DMS79 treated with DMSO at 0.1 percent for 48 hours (cell line): Measurements from ENCODE around the gene FNIP2.
"Not testable (repeated sequence)": the region's sequence is repeated elsewhere in the genome, so short reads cannot be mapped to it uniquely, and the experiment has no call there.

Source experiments
- DNase-seq: peaks from one replicate; lab custom pipeline; 2025; lab: John Stamatoyannopoulos, UW

FNIP2 gene

GRCh38 chr4:158913766-158914165 is 144.9 kb downstream of the FNIP2 start:
- DNase-seq, result no peak

GRCh38 chr4:158914218-158914617 is 145.4 kb downstream of the FNIP2 start:
- no peak for DNase-seq

GRCh38 chr4:158915683-158916241 is 146.9 kb downstream of the FNIP2 start:
- no peak for DNase-seq

- not testable (repeated sequence) for DNase-seq
Observed at GRCh38 chr4:158920452-158920996, 151.7 kb downstream of the FNIP2 start.

- not testable (repeated sequence) for DNase-seq
Observed at GRCh38 chr4:158927774-158928173, 158.9 kb downstream of the FNIP2 start.

- DNase-seq, result no peak
Observed at GRCh38 chr4:158929939-158930638, 161.3 kb downstream of the FNIP2 start.

- DNase-seq, result no peak
Observed at GRCh38 chr4:158930639-158930972, 161.8 kb downstream of the FNIP2 start.

GRCh38 chr4:158933236-158933635 is 164.4 kb downstream of the FNIP2 start:
- no peak for DNase-seq

- no peak for DNase-seq
Observed at GRCh38 chr4:158934996-158935669, 166.3 kb downstream of the FNIP2 start.

GRCh38 chr4:158936238-158936637 is 167.4 kb downstream of the FNIP2 start:
- no peak for DNase-seq

- no peak for DNase-seq
Observed at GRCh38 chr4:158938220-158939044, 169.6 kb downstream of the FNIP2 start.

GRCh38 chr4:158940271-158940670 is 171.4 kb downstream of the FNIP2 start:
- no peak for DNase-seq

GRCh38 chr4:158941321-158941720 is 172.5 kb downstream of the FNIP2 start:
- no peak for DNase-seq

GRCh38 chr4:158941895-158942294 is 173.1 kb downstream of the FNIP2 start:
- DNase-seq, result no peak

GRCh38 chr4:158945529-158946108 is 176.8 kb downstream of the FNIP2 start:
- no peak for DNase-seq

GRCh38 chr4:158946825-158947224 is 178.0 kb downstream of the FNIP2 start:
- no peak for DNase-seq

- no peak for DNase-seq
Observed at GRCh38 chr4:158948071-158948470, 179.2 kb downstream of the FNIP2 start.

- DNase-seq, result no peak
Observed at GRCh38 chr4:158949099-158949498, 180.3 kb downstream of the FNIP2 start.

GRCh38 chr4:158952221-158952774 is 183.5 kb downstream of the FNIP2 start:
- not testable (repeated sequence) for DNase-seq

GRCh38 chr4:158956345-158956744 is 187.5 kb downstream of the FNIP2 start:
- DNase-seq, result not testable (repeated sequence)

GRCh38 chr4:158956918-158957317 is 188.1 kb downstream of the FNIP2 start:
- not testable (repeated sequence) for DNase-seq
